GM19397 (cell line): ENCODE results near the gene TMPRSS11D.

Source experiments
- ATAC-seq: cut with Tn5 transposase; IDR thresholded peaks from one replicate; pipeline ENCODE4 v1.9.1; 2021; ENCODE audit warnings: mild to moderate bottlenecking, moderate library complexity; ENCODE audit not compliant: unreplicated experiment

The TMPRSS11D gene

GRCh38 chr4:67883902-67884301, at the start of gene TMPRSS11D:
TSS of gene TMPRSS11D (minus strand) at chr4:67884002. CDS start at chr4:67883933, 69 bp downstream.
- ATAC-seq: no peak

- no peak for ATAC-seq
Measured at GRCh38 chr4:67933038-67933437, 49.2 kb upstream of the TMPRSS11D start.

- ATAC-seq: no peak
Measured at GRCh38 chr4:67931256-67931655, 47.5 kb upstream of the TMPRSS11D start.

GRCh38 chr4:67929426-67929825, 45.6 kb upstream of the TMPRSS11D start:
- ATAC-seq: no peak

- no peak for ATAC-seq
Measured at GRCh38 chr4:67928546-67928945, 44.7 kb upstream of the TMPRSS11D start.

- no peak for ATAC-seq
Measured at GRCh38 chr4:67927251-67927650, 43.4 kb upstream of the TMPRSS11D start.

- no peak for ATAC-seq
Measured at GRCh38 chr4:67926485-67926884, 42.7 kb upstream of the TMPRSS11D start.

GRCh38 chr4:67922697-67923096, 38.9 kb upstream of the TMPRSS11D start:
- no peak for ATAC-seq

GRCh38 chr4:67918428-67918827, 34.6 kb upstream of the TMPRSS11D start:
- no peak for ATAC-seq

GRCh38 chr4:67915400-67915966, 31.7 kb upstream of the TMPRSS11D start:
- ATAC-seq: no peak

GRCh38 chr4:67912080-67912479, 28.3 kb upstream of the TMPRSS11D start:
- no peak for ATAC-seq

GRCh38 chr4:67911638-67912037, 27.8 kb upstream of the TMPRSS11D start:
- ATAC-seq: no peak

- ATAC-seq: no peak
Measured at GRCh38 chr4:67911141-67911540, 27.3 kb upstream of the TMPRSS11D start.

- no peak for ATAC-seq
Measured at GRCh38 chr4:67910585-67910905, 26.7 kb upstream of the TMPRSS11D start.

- ATAC-seq: no peak
Measured at GRCh38 chr4:67909905-67910584, 26.2 kb upstream of the TMPRSS11D start.

GRCh38 chr4:67907650-67908049, 23.8 kb upstream of the TMPRSS11D start:
- ATAC-seq: no peak

GRCh38 chr4:67899096-67899495, 15.3 kb upstream of the TMPRSS11D start:
- no peak for ATAC-seq

GRCh38 chr4:67897686-67898085, 13.9 kb upstream of the TMPRSS11D start:
- ATAC-seq: no peak

- ATAC-seq: no peak
Measured at GRCh38 chr4:67896421-67897065, 12.7 kb upstream of the TMPRSS11D start.

GRCh38 chr4:67894659-67895058, 10.9 kb upstream of the TMPRSS11D start:
- no peak for ATAC-seq

GRCh38 chr4:67892905-67893304, 9.1 kb upstream of the TMPRSS11D start:
- ATAC-seq: no peak

- no peak for ATAC-seq
Measured at GRCh38 chr4:67892253-67892652, 8.5 kb upstream of the TMPRSS11D start.
